HEK293T (cell line): Measurements from ENCODE around the gene MYO9A.
A peak's percentile ranks its signal among the peaks of the same experiment; 100 is the strongest.

Experiments
- CTCF ChIA-PET: fragments of 350-600 bp; formaldehyde crosslinking; extraction: SDS; loops from one replicate; lab custom pipeline; 2021; ENCODE audit warnings: antibody characterized with exemption, inconsistent platforms; lab: Yijun Ruan, JAX
- POLR2A ChIA-PET: fragments of 350-600 bp; formaldehyde crosslinking; extraction: SDS; loops from one replicate; lab custom pipeline; 2020; ENCODE audit warnings: antibody characterized with exemption, inconsistent platforms; lab: Yijun Ruan, JAX
- DNase-seq: peaks from one replicate; pipeline ENCODE4 v3.0.0; 2012; ENCODE audit warnings: mixed read lengths; ENCODE audit errors: extremely low spot score
- ARNT ChIP-seq: fragments of 450-650 bp; IDR thresholded peaks from 2 replicates; pipeline ENCODE4 v1.6.1; 2017; ENCODE audit warnings: mild to moderate bottlenecking
- BHLHE40 ChIP-seq: fragments of 450-650 bp; IDR thresholded peaks from 2 replicates; pipeline ENCODE4 v1.6.1; 2016; ENCODE audit warnings: mild to moderate bottlenecking, moderate library complexity, borderline replicate concordance
- CTBP1 ChIP-seq: fragments of 450-650 bp; IDR thresholded peaks from 2 replicates; pipeline ENCODE4 v1.6.1; 2016; ENCODE audit warnings: borderline replicate concordance
- ELF4 ChIP-seq: fragments of 450-650 bp; IDR thresholded peaks from 2 replicates; pipeline ENCODE4 v1.6.1; 2017; ENCODE audit warnings: antibody characterized with exemption
- FOXA1 ChIP-seq: fragments of 450-650 bp; IDR thresholded peaks from 2 replicates; pipeline ENCODE4 v1.6.1; 2016; ENCODE audit warnings: mild to moderate bottlenecking
- FOXK2 ChIP-seq: fragments of 450-650 bp; IDR thresholded peaks from 2 replicates; pipeline ENCODE4 v1.6.1; 2016; ENCODE audit warnings: mild to moderate bottlenecking
- FOXM1 ChIP-seq: fragments of 450-650 bp; IDR thresholded peaks from 2 replicates; pipeline ENCODE4 v1.6.1; 2017; ENCODE audit warnings: mild to moderate bottlenecking, borderline replicate concordance
- HDGF ChIP-seq: fragments of 450-650 bp; IDR thresholded peaks from 2 replicates; pipeline ENCODE4 v1.6.1; 2017; ENCODE audit warnings: antibody characterized with exemption, borderline replicate concordance
- L3MBTL2 ChIP-seq: fragments of 450-650 bp; conservative IDR thresholded peaks from 2 replicates; pipeline ENCODE4 v1.6.1; 2016; ENCODE audit warnings: mild to moderate bottlenecking
- LEF1 ChIP-seq: fragments of 450-650 bp; IDR thresholded peaks from 2 replicates; pipeline ENCODE4 v1.6.1; 2017; ENCODE audit warnings: mild to moderate bottlenecking, borderline replicate concordance
- NFRKB ChIP-seq: fragments of 450-650 bp; IDR thresholded peaks from 2 replicates; pipeline ENCODE4 v1.6.1; 2016; ENCODE audit warnings: mild to moderate bottlenecking, moderate library complexity
- PKNOX1 ChIP-seq: fragments of 450-650 bp; IDR thresholded peaks from 2 replicates; pipeline ENCODE4 v1.6.1; 2016
- SP1 ChIP-seq: fragments of 450-650 bp; IDR thresholded peaks from 2 replicates; pipeline ENCODE4 v1.6.1; 2017
- SUZ12 ChIP-seq: fragments of 450-650 bp; IDR thresholded peaks from 2 replicates; pipeline ENCODE4 v1.6.1; 2016; ENCODE audit warnings: mild to moderate bottlenecking
- TARDBP ChIP-seq: fragments of 450-650 bp; IDR thresholded peaks from 2 replicates; pipeline ENCODE4 v1.6.1; 2016
- ZNF384 ChIP-seq: fragments of 450-650 bp; IDR thresholded peaks from 2 replicates; pipeline ENCODE4 v1.6.1; 2016

Gene MYO9A

GRCh38 chr15:71804695-71805470, 313.1 kb downstream of the MYO9A start:
- no peak for TF ChIP-seq HDGF
- TF ChIP-seq PKNOX1, result 0 out of 2 replicates have a peak, but pooled peaks have one; percentile 12
- no peak for DNase-seq
- POLR2A ChIA-PET, result no interaction called here
- CTCF ChIA-PET, result interaction anchor here (0.9 to 2.2 kb wide), 5 partner anchors 52 to 351 kb away, joined by 3 to 8 read pairs (median 6); no protein-coding TSS in a partner anchor

- DNase-seq, result no peak
- ChIA-PET CTCF (interaction anchor here (0.9 to 2.2 kb wide), 5 partner anchors 51 to 352 kb away, joined by 3 to 8 read pairs (median 6); no protein-coding TSS in a partner anchor), POLR2A (no interaction called here)
- TF ChIP-seq BHLHE40, result no peak
- TF ChIP-seq ZNF384, result no peak
- TF ChIP-seq FOXA1, result no peak
- no peak for TF ChIP-seq TARDBP
- TF ChIP-seq NFRKB, result no peak
- no peak for TF ChIP-seq HDGF
These were observed 313.7 kb downstream of the MYO9A start for GRCh38 chr15:71804226-71804625.

GRCh38 chr15:71802770-71803169, 315.2 kb downstream of the MYO9A start:
- DNase-seq, result no peak
- ChIA-PET CTCF (interaction anchor here (0.6 to 2.5 kb wide), 3 partner anchors 18 to 739 kb away, joined by 3 to 20 read pairs (median 3); no protein-coding TSS in a partner anchor), POLR2A (no interaction called here)
- no peak for TF ChIP-seq L3MBTL2
- TF ChIP-seq NFRKB, result no peak
- no peak for TF ChIP-seq ZNF384
- no peak for TF ChIP-seq BHLHE40
- TF ChIP-seq FOXK2, result no peak
- no peak for TF ChIP-seq FOXA1

DNA sequence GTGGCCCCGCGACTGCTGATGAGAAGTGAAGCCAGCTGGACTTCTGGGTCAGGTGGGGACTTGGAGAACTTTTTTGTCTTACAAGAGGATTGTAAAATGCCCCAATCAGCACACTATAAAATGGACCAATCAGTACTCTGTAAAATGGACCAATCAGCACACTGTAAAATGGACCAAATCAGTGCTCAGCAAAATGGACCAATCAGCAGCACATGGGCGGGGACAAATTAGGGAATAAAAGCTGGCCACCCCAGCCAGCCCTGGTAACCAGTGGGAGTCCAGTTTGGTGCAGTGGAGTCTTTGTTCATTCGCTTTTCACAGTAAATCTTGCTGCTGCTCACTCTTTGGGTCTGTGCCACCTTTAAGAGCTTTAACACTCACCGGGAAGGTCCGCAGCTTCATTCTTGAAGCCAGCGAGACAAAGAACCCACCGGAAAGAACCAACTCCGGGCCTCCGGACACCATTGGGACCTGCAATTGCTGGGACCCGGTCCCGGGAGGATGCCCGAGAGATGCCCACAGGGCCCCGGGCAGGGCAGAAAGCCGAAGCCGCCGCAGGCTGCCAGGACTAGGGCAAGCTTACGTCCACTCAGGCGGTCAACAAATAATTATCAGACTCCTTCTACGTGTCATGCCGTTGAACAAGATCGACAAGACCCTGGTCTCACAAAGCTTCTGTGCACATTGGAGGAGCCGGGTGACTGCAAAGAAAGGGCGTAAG, 315.9 kb downstream of the MYO9A start:
- no peak for TF ChIP-seq LEF1
- TF ChIP-seq ZNF384, result no peak
- ChIA-PET CTCF (interaction anchor here (0.6 to 3.6 kb wide), 7 partner anchors 11 to 738 kb away, joined by 3 to 20 read pairs (median 7); no protein-coding TSS in a partner anchor), POLR2A (no interaction called here)
- DNase-seq, result no peak

GRCh38 chr15:71800835-71801745, 316.9 kb downstream of the MYO9A start:
- DNase-seq, result peak; percentile 65
- POLR2A ChIA-PET, result no interaction called here
- CTCF ChIA-PET, result interaction anchor here (0.6 to 3.6 kb wide), 11 partner anchors 10 to 942 kb away, joined by 3 to 20 read pairs (median 5); no protein-coding TSS in a partner anchor
- no peak for TF ChIP-seq SP1
- peak; percentile 33; the same call in 1 of the 2 replicates for TF ChIP-seq PKNOX1
- no peak for TF ChIP-seq L3MBTL2
- no peak for TF ChIP-seq ARNT

GRCh38 chr15:71800190-71800589, 317.8 kb downstream of the MYO9A start:
- no peak for DNase-seq
- POLR2A ChIA-PET, result no interaction called here
- CTCF ChIA-PET, result interaction anchor here (0.6 to 3.6 kb wide), 4 partner anchors 9 to 906 kb away, joined by 5 to 16 read pairs (median 8); no protein-coding TSS in a partner anchor
- TF ChIP-seq L3MBTL2 (no peak), HDGF (no peak), SUZ12 (no peak), CTBP1 (no peak), ARNT (no peak), ELF4 (no peak), BHLHE40 (no peak), ZNF384 (no peak), SP1 (no peak), NFRKB (no peak), FOXA1 (no peak), FOXK2 (no peak), PKNOX1 (no peak), TARDBP (no peak), LEF1 (no peak), FOXM1 (no peak)
